ENCODE measurements around the gene TTLL3. TPM values are rescaled to one million over a fixed set of nuclear protein-coding genes. Genes with fewer than 3 reads are reported as not detected.

Gene TTLL3
- total and polyA plus RNA-seq, 2 of the 8 experiments (the other 6 are each of a cell fraction or from before 2014, with no cell fraction given) = 5.9 to 8.9 TPM

GRCh38 chr3:9804996-9805395 is 5.1 kb upstream of the TTLL3 start:
- DNase-seq (ENCODE audit: low read depth in 1 of 2, low spot score in 2 of 2) = no peak
- ChIA-PET CTCF (ENCODE audit: partially characterized antibody) (interaction anchor here (0.8 to 2.8 kb wide), 9 partner anchors 9 to 128 kb away, joined by 3 to 11 read pairs (median 4); no protein-coding TSS in a partner anchor), POLR2A (ENCODE audit: partially characterized antibody) (interaction anchor here (1.2 to 7.8 kb wide), 8 partner anchors 10 to 72 kb away, joined by 3 to 71 read pairs (median 4); partner anchors contain the start of genes ARPC4 and TADA3)
- Histone ChIP-seq H3K36me3 (ENCODE audit: control insufficient read depth in 2 of 4, insufficient read depth in 4 of 4, low read length in 3 of 4) (peaks cover 31 to 61% (median 47%) of the 10 kb centered on the region in 4 experiments), H3K4me3 (ENCODE audit: extremely low read depth in 1 of 4, insufficient read depth in 2 of 4, low read depth in 3 of 4, low read length in 4 of 4) (no peak overlapping the region), H3K14ac (ENCODE audit: insufficient read length) (no peak overlapping the region), H4K91ac (replicated peaks; ENCODE audit: insufficient read length, low read length) (no peak overlapping the region), H2BK12ac (ENCODE audit: low read depth, low read length) (no peak overlapping the region), H3K4ac (replicated peaks; ENCODE audit: insufficient read length, low read depth, low read length) (no peak overlapping the region), H2AK5ac (ENCODE audit: low read depth, low read length) (no peak overlapping the region), H2BK15ac (ENCODE audit: low read length) (no peak overlapping the region), H3K9me3 (ENCODE audit: insufficient read depth in 2 of 2, low read depth in 1 of 2, low read length in 1 of 2) (no peaks in the 10 kb centered on the region), H3K27me3 (replicated peaks in 1 of 4; ENCODE audit: control insufficient read depth in 3 of 4, extremely low read depth in 1 of 4, insufficient read depth in 3 of 4, low read length in 3 of 4) (no peaks in the 10 kb centered on the region), H2BK20ac (ENCODE audit: low read length) (no peak overlapping the region), H3K4me1 (replicated peaks in 1 of 4; ENCODE audit: control insufficient read depth in 3 of 4, insufficient read depth in 4 of 4, low read length in 3 of 4) (peaks cover 0 to 7% (median 2%) of the 10 kb centered on the region in 4 experiments; a peak in 2 of 7 replicates), H4K20me1 (replicated peaks in 1 of 2; ENCODE audit: control insufficient read depth in 1 of 2, insufficient read depth in 2 of 2, low read length in 2 of 2) (peaks cover 3 to 16% of the 10 kb centered on the region in 2 experiments), H3K27ac (ENCODE audit: low read depth, low read length) (no peak overlapping the region), H4K8ac (ENCODE audit: extremely low read depth, insufficient read depth, low read length) (no peak overlapping the region), H2BK120ac (replicated peaks; ENCODE audit: low read depth, low read length) (no peak overlapping the region), H3K23ac (ENCODE audit: insufficient read length) (no peak overlapping the region), H2BK5ac (ENCODE audit: low read depth, low read length) (no peak overlapping the region), H3K79me2 (ENCODE audit: control insufficient read depth in 1 of 2, insufficient read depth in 2 of 2, low read length in 2 of 2) (no peaks in the 10 kb centered on the region), H4K5ac (ENCODE audit: insufficient read length, low read depth, low read length) (no peak overlapping the region), H3K79me1 (ENCODE audit: low read depth, low read length) (no peaks in the 10 kb centered on the region; the same call in 1 of the 2 replicates), H3K56ac (replicated peaks; ENCODE audit: insufficient read length, low read depth, low read length) (no peak overlapping the region), H3K4me2 (ENCODE audit: insufficient read depth in 1 of 2, low read depth in 2 of 2, low read length in 2 of 2) (no peak overlapping the region), H2AFZ (ENCODE audit: low read length) (no peak overlapping the region), H3K23me2 (ENCODE audit: low read depth, low read length) (peaks cover 2% of the 10 kb centered on the region; the same call in 1 of the 2 replicates), H3K18ac (ENCODE audit: extremely low read depth, low read length) (no peak overlapping the region), H3K9ac (replicated peaks in 1 of 4; ENCODE audit: extremely low read depth in 1 of 4, low read depth in 3 of 4, low read length in 3 of 4) (no peak overlapping the region)
- no peak for FAIRE-seq
- TF ChIP-seq CBX5 (IDR thresholded peaks at IDR 0.05; ENCODE audit: low read depth, low read length) (no peak), CEBPB (IDR thresholded peaks at IDR 0.05; ENCODE audit: low read depth, low read length) (no peak), SP4 (IDR thresholded peaks at IDR 0.05; ENCODE audit: low read length) (no peak), SRF (IDR thresholded peaks at IDR 0.05; ENCODE audit: low read depth, low read length) (no peak), TAF1 (IDR thresholded peaks at IDR 0.05; ENCODE audit: low read depth, low read length) (no peak)
- WGBS, 2 experiments (ENCODE audit: extremely low coverage in 1 of 2, insufficient coverage in 1 of 2, insufficient read length in 1 of 2, insufficient replicate concordance in 2 of 2, low coverage in 1 of 2, low lambda C conversion rate in 2 of 2, missing lambda C conversion rate in 1 of 2) = 90% methylated on average over 5 of the region's 5 CpGs; no CpG with 5 or more reads in 1 of the 2 experiments

All from H1 (cell line).